HepG2 (cell line): ENCODE results near the gene ADGRE2.

Experiments used
- EZH2 ChIP-seq: conservative IDR thresholded peaks from 2 replicates; pipeline ENCODE4 v1.6.1; 2012; ENCODE audit warnings: mild to moderate bottlenecking, low read depth, low read length, moderate library complexity
- FOXC1 ChIP-seq: sonication (generic); formaldehyde crosslinking; IDR thresholded peaks from 2 replicates; pipeline ENCODE4 v1.8.0; 2022; ENCODE audit warnings: mild to moderate bottlenecking, missing genetic modification reagents, borderline replicate concordance
- GABPB1 ChIP-seq: IDR thresholded peaks from 2 replicates; pipeline ENCODE4 v1.6.1; 2016; ENCODE audit warnings: mild to moderate bottlenecking, missing genetic modification reagents, moderate library complexity, missing compliant biosample characterization
- KAT2B ChIP-seq: fragments of 150-350 bp; IDR thresholded peaks from 2 replicates; pipeline ENCODE4 v1.6.1; 2014; ENCODE audit warnings: low read depth, low read length, borderline replicate concordance
- ZNF225 ChIP-seq: sonication (generic); formaldehyde crosslinking; IDR thresholded peaks from 2 replicates; pipeline ENCODE4 v1.4.0; 2020; ENCODE audit warnings: mild to moderate bottlenecking, missing genetic modification reagents
- ZNF274 ChIP-seq: sonication (generic); formaldehyde crosslinking; IDR thresholded peaks from 2 replicates; pipeline ENCODE4 v1.5.1; 2020; ENCODE audit warnings: mild to moderate bottlenecking, missing genetic modification reagents
- ZNF777 ChIP-seq: sonication (generic); formaldehyde crosslinking; IDR thresholded peaks from 2 replicates; pipeline ENCODE4 v1.4.0; 2020; ENCODE audit warnings: missing genetic modification reagents
- TF ChIP-seq, protein P1 (sequence below): sonication (generic); formaldehyde crosslinking; IDR thresholded peaks from 2 replicates; pipeline ENCODE4 v1.5.0; 2020; ENCODE audit warnings: mild to moderate bottlenecking, missing genetic modification reagents, moderate library complexity
- TF ChIP-seq, protein P2 (sequence below): sonication (generic); formaldehyde crosslinking; IDR thresholded peaks from 2 replicates; pipeline ENCODE4 v1.4.0; 2020; ENCODE audit warnings: missing genetic modification reagents
- TF ChIP-seq, protein P3 (sequence below): sonication (generic); formaldehyde crosslinking; IDR thresholded peaks from 2 replicates; pipeline ENCODE4 v1.4.0; 2020; ENCODE audit warnings: mild to moderate bottlenecking, missing genetic modification reagents
- TF ChIP-seq, protein P4 (sequence below): sonication (generic); formaldehyde crosslinking; IDR thresholded peaks from 2 replicates; pipeline ENCODE4 v1.4.0; 2020; ENCODE audit warnings: low read depth, missing genetic modification reagents

DNA sequence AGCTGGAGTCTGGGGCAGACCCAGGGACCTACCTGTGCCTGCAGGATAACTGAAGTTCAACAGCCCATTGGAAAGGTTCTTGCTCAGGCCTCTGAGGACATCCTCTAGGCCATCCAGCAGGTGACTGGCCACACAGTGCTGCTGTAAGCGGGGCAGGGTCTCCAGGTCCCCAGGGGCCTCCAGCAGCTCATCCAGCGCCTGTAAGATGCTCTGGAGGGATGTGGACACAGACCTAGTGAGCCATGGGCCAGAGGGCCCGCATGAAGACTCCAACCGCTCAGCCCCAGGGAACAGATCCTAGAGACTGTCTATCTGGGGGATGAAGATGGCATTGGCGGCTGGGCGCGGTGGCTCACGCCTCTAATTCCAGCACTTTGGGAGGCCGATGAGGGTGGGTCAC lies 14.0 kb downstream of the ADGRE2 start:
- TF ChIP-seq ZNF777: no peak
- TF ChIP-seq GABPB1 (CRISPR knock-in tag): no peak
- TF ChIP-seq, protein P1, sequence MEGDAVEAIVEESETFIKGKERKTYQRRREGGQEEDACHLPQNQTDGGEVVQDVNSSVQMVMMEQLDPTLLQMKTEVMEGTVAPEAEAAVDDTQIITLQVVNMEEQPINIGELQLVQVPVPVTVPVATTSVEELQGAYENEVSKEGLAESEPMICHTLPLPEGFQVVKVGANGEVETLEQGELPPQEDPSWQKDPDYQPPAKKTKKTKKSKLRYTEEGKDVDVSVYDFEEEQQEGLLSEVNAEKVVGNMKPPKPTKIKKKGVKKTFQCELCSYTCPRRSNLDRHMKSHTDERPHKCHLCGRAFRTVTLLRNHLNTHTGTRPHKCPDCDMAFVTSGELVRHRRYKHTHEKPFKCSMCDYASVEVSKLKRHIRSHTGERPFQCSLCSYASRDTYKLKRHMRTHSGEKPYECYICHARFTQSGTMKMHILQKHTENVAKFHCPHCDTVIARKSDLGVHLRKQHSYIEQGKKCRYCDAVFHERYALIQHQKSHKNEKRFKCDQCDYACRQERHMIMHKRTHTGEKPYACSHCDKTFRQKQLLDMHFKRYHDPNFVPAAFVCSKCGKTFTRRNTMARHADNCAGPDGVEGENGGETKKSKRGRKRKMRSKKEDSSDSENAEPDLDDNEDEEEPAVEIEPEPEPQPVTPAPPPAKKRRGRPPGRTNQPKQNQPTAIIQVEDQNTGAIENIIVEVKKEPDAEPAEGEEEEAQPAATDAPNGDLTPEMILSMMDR: no peak
- TF ChIP-seq EZH2: no peak
- TF ChIP-seq ZNF225: no peak
- TF ChIP-seq, protein P2, sequence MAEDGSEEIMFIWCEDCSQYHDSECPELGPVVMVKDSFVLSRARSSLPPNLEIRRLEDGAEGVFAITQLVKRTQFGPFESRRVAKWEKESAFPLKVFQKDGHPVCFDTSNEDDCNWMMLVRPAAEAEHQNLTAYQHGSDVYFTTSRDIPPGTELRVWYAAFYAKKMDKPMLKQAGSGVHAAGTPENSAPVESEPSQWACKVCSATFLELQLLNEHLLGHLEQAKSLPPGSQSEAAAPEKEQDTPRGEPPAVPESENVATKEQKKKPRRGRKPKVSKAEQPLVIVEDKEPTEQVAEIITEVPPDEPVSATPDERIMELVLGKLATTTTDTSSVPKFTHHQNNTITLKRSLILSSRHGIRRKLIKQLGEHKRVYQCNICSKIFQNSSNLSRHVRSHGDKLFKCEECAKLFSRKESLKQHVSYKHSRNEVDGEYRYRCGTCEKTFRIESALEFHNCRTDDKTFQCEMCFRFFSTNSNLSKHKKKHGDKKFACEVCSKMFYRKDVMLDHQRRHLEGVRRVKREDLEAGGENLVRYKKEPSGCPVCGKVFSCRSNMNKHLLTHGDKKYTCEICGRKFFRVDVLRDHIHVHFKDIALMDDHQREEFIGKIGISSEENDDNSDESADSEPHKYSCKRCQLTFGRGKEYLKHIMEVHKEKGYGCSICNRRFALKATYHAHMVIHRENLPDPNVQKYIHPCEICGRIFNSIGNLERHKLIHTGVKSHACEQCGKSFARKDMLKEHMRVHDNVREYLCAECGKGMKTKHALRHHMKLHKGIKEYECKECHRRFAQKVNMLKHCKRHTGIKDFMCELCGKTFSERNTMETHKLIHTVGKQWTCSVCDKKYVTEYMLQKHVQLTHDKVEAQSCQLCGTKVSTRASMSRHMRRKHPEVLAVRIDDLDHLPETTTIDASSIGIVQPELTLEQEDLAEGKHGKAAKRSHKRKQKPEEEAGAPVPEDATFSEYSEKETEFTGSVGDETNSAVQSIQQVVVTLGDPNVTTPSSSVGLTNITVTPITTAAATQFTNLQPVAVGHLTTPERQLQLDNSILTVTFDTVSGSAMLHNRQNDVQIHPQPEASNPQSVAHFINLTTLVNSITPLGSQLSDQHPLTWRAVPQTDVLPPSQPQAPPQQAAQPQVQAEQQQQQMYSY (CRISPR knock-in tag): no peak
- TF ChIP-seq KAT2B: no peak
- TF ChIP-seq, protein P3, sequence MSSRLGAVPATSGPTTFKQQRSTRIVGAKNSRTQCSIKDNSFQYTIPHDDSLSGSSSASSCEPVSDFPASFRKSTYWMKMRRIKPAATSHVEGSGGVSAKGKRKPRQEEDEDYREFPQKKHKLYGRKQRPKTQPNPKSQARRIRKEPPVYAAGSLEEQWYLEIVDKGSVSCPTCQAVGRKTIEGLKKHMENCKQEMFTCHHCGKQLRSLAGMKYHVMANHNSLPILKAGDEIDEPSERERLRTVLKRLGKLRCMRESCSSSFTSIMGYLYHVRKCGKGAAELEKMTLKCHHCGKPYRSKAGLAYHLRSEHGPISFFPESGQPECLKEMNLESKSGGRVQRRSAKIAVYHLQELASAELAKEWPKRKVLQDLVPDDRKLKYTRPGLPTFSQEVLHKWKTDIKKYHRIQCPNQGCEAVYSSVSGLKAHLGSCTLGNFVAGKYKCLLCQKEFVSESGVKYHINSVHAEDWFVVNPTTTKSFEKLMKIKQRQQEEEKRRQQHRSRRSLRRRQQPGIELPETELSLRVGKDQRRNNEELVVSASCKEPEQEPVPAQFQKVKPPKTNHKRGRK (CRISPR knock-in tag): no peak
- TF ChIP-seq, protein P4, sequence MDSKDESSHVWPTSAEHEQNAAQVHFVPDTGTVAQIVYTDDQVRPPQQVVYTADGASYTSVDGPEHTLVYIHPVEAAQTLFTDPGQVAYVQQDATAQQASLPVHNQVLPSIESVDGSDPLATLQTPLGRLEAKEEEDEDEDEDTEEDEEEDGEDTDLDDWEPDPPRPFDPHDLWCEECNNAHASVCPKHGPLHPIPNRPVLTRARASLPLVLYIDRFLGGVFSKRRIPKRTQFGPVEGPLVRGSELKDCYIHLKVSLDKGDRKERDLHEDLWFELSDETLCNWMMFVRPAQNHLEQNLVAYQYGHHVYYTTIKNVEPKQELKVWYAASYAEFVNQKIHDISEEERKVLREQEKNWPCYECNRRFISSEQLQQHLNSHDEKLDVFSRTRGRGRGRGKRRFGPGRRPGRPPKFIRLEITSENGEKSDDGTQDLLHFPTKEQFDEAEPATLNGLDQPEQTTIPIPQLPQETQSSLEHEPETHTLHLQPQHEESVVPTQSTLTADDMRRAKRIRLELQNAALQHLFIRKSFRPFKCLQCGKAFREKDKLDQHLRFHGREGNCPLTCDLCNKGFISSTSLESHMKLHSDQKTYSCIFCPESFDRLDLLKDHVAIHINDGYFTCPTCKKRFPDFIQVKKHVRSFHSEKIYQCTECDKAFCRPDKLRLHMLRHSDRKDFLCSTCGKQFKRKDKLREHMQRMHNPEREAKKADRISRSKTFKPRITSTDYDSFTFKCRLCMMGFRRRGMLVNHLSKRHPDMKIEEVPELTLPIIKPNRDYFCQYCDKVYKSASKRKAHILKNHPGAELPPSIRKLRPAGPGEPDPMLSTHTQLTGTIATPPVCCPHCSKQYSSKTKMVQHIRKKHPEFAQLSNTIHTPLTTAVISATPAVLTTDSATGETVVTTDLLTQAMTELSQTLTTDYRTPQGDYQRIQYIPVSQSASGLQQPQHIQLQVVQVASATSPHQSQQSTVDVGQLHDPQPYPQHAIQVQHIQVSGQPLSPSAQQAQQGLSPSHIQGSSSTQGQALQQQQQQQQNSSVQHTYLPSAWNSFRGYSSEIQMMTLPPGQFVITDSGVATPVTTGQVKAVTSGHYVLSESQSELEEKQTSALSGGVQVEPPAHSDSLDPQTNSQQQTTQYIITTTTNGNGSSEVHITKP (CRISPR knock-in tag): no peak
- TF ChIP-seq FOXC1 (CRISPR knock-in tag): no peak
- TF ChIP-seq ZNF274 (CRISPR knock-in tag): no peak
